Esophagus squamous epithelium (tissue), 5 donors: ENCODE measurements around the gene DAB1. TPM values are rescaled to one million over a fixed set of nuclear protein-coding genes. Genes with fewer than 3 reads are reported as not detected.

Source experiments
- DNase-seq: peaks from one replicate; lab custom pipeline; 2025; lab: John Stamatoyannopoulos, UW
- H3K27ac ChIP-seq, 4 donors: fragments of 200-600 bp; sonication (generic); one replicate each; pipeline ENCODE4 v1.5.1; 2016 to 2019; ENCODE audit warnings: mild to moderate bottlenecking in 1 of 4
- H3K27me3 ChIP-seq, 4 donors: fragments of 200-600 bp; sonication (generic); 1 replicate in 3 of 4; 2 replicates in 1 of 4; pipeline versions ENCODE4 v1.5.1 to v1.6.0; 2017 to 2021; ENCODE audit warnings: antibody characterized with exemption in 1 of 4
- H3K36me3 ChIP-seq, 3 donors: fragments of 200-600 bp; sonication (generic); one replicate each; pipeline ENCODE4 v1.5.1; 2016 to 2019
- H3K4me1 ChIP-seq, 3 donors: fragments of 200-600 bp; sonication (generic); one replicate each; pipeline ENCODE4 v1.5.1; 2017 to 2019
- H3K4me3 ChIP-seq, 4 donors: fragments of 200-600 bp; sonication (generic); 1 replicate in 3 of 4; 2 replicates in 1 of 4; pipeline ENCODE4 v1.5.1; 2016 to 2019; ENCODE audit warnings: mild to moderate bottlenecking in 2 of 4, moderate library complexity in 1 of 4
- H3K9me3 ChIP-seq, 3 donors: fragments of 200-600 bp; sonication (generic); one replicate each; pipeline ENCODE4 v1.5.1; 2016 to 2019
- POLR2A ChIP-seq, 4 donors: fragments of 450-650 bp; IDR thresholded peaks; one replicate each; pipeline ENCODE4 v1.6.1; 2017; ENCODE audit warnings: antibody characterized with exemption in 4 of 4, mild to moderate bottlenecking in 4 of 4, moderate library complexity in 3 of 4
- WGBS, 2 donors: methylation state at CpG; one replicate each; pipeline ENCODE4 v1.1.5; 2018; 5-methylcytosine and 5-hydroxymethylcytosine counted together
- intact Hi-C: fragments of 100-400 bp; cut with DNase I; formaldehyde crosslinking; loops from one replicate; pipeline ENCODE4 v1.15.0; 2022
- total RNA-seq, 4 donors: library from RNA; depleted of rRNA; stranded (reverse); fragments of >200 nt; gene quantifications; one replicate each; pipeline ENCODE4 v1.1.0, GENCODE V29; 2016
- TF ChIP-seq, protein P1 (sequence below), 6 experiments: fragments of 450-650 bp in 4 of 6; fragments of 200-600 bp in 2 of 6; sonication (generic) in 2 of 6; IDR thresholded peaks; one replicate each; pipeline ENCODE4 v1.5.1; 2016 to 2019; ENCODE audit warnings: antibody characterized with exemption in 6 of 6, mild to moderate bottlenecking in 4 of 6, moderate library complexity in 4 of 6
- donor health status: DM: yes; HTN: yes; CAD: no.

DAB1 gene
- under 1 TPM in 1 of 4 donors, not detected in 3; under 0.01 TPM for total RNA-seq

DNA sequence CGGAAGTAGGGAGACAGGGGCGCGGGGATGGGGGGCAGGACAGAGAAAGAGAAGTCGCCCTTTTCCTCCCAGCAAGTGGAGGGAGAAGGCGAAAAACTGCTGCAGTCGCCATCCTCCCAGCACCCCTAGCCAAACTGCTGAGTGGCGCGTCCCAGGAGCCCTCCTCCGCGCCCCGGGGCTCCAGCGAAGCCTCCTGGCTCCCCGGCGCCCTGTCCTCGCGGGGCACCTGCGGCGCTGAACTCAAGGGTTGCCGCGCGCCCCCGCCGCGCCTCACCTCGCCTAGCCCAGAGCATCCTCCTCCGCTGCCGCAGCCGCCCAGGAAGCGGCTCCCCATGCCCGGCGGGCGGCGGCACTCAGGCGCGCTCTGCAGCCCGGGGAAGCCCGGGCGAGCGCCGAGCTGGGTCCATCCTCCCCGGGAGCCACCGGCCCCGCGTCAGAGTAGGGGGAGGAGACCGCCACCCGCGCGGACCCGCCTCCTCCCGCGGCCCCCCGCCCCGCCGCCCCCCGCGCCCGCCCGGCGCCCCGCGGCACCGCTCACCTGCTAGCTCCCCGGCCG, at the start of gene DAB1:
Gene DAB1, minus strand, starts transcription at position 405 of the 556 bp plus-strand sequence. CDS start 133,030 bp downstream, outside the sequence.
- intact Hi-C loops, result no loop called here
- H3K4me3 ChIP-seq, result peak within 1 kb of the TSS; percentile 11 to 54 (median 32)
- H3K27me3 ChIP-seq, result peaks cover 3 to 87% (median 13%) of the 10 kb centered on the region in 4 donors
- DNase-seq, result no peak
- H3K27ac ChIP-seq, result no peak within 1 kb of the TSS
- peaks cover 7 to 33% (median 24%) of the 10 kb centered on the region in 3 donors for H3K4me1 ChIP-seq
- H3K9me3 ChIP-seq, result no peaks in the 10 kb centered on the region
- no peak for TF ChIP-seq POLR2A (IDR thresholded peaks at IDR 0.05)
- TF ChIP-seq, protein P1, sequence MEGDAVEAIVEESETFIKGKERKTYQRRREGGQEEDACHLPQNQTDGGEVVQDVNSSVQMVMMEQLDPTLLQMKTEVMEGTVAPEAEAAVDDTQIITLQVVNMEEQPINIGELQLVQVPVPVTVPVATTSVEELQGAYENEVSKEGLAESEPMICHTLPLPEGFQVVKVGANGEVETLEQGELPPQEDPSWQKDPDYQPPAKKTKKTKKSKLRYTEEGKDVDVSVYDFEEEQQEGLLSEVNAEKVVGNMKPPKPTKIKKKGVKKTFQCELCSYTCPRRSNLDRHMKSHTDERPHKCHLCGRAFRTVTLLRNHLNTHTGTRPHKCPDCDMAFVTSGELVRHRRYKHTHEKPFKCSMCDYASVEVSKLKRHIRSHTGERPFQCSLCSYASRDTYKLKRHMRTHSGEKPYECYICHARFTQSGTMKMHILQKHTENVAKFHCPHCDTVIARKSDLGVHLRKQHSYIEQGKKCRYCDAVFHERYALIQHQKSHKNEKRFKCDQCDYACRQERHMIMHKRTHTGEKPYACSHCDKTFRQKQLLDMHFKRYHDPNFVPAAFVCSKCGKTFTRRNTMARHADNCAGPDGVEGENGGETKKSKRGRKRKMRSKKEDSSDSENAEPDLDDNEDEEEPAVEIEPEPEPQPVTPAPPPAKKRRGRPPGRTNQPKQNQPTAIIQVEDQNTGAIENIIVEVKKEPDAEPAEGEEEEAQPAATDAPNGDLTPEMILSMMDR (IDR thresholded peaks at IDR 0.05), result no peak
- WGBS, 2 donors, result 0 to 5% methylated on average over 3 to 4 of the region's 64 CpGs
- H3K36me3 ChIP-seq, result no peaks in the 10 kb centered on the region

DNA sequence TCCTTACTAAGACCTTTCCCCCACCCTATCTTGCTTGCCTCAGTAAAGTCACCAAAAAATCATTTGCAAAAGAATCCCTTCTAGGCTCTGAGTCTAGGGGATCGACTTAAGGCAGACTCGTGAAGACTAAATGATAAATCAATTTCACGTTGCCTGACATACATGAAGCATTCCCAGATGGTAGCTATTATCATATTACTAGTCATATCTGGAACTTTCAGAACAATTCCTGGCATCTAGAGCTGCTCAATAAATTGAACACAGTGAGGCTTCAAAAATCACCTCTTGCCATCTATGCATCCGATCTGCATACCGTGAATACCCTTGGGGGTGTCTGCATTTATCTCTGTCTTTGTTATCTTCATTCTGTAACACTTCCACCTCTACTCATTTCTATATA, 49.6 kb upstream of the DAB1 start:
- no peaks in the 10 kb centered on the region for H3K4me1 ChIP-seq
- no peaks in the 10 kb centered on the region for H3K27me3 ChIP-seq
- H3K36me3 ChIP-seq, result no peaks in the 10 kb centered on the region
- no peak overlapping the region for H3K4me3 ChIP-seq
- 76 to 82% methylated on average over 5 of the region's 5 CpGs for WGBS, 2 donors
- TF ChIP-seq POLR2A (IDR thresholded peaks at IDR 0.05), result no peak
- TF ChIP-seq, protein P1 (IDR thresholded peaks at IDR 0.05), result no peak
- DNase-seq, result no peak
- H3K9me3 ChIP-seq, result no peaks in the 10 kb centered on the region
- H3K27ac ChIP-seq, result no peak overlapping the region
- intact Hi-C loops, result no loop called here

DNA sequence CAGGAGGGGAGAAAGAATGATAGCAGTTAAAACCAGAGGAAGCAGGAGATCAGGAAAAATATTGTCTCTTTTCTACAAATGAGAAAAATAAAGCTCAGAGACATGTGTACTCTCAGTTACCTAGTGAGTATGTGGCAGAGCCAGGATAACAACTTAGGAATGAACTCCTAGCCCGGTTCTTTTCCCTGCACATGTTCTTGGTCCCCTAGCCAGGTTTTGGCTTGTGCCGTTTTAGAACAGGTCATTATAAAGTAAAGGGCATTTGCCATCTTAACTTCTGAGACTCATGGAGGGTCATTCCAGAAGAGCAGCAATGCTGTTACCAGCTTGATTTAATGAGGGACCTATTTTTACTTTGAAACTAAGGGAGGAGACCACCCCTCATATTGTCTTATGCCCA, 48.1 kb upstream of the DAB1 start:
- Histone ChIP-seq H3K27ac (no peak overlapping the region), H3K4me1 (no peaks in the 10 kb centered on the region), H3K9me3 (no peaks in the 10 kb centered on the region), H3K36me3 (no peaks in the 10 kb centered on the region), H3K4me3 (no peak overlapping the region), H3K27me3 (no peaks in the 10 kb centered on the region)
- DNase-seq, result no peak
- TF ChIP-seq, protein P1 (IDR thresholded peaks at IDR 0.05), result no peak
- no peak for TF ChIP-seq POLR2A (IDR thresholded peaks at IDR 0.05)
- WGBS, 2 donors, result 66 to 88% methylated on average over 2 of the region's 2 CpGs
- intact Hi-C loops, result no loop called here

DNA sequence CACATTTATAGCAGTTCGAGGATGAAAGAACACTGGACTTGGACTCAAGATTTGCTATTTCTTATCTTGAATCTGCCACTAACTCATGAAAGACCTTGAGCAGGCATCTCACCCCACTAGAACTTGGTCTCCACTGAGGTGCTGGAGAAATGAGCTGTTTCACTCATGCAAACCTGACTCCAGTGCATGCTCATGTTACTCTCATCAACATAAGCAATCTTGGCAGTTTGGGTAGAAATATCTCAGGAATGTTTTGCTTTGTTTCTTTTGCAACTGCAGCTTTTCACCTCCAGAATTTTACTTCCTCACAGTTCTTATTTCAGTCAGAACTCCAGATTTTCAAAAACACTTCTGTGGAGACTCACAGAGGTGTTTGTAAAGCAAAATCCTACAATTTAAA, 46.2 kb upstream of the DAB1 start:
- no peak for DNase-seq
- no peak for TF ChIP-seq POLR2A (IDR thresholded peaks at IDR 0.05)
- TF ChIP-seq, protein P1 (IDR thresholded peaks at IDR 0.05), result no peak
- intact Hi-C loops, result no loop called here
- no peaks in the 10 kb centered on the region for H3K4me1 ChIP-seq
- no peak overlapping the region for H3K4me3 ChIP-seq
- no peaks in the 10 kb centered on the region for H3K9me3 ChIP-seq
- no peaks in the 10 kb centered on the region for H3K36me3 ChIP-seq
- whole genome bisulfite sequencing, 2 donors, result 50 to 62% methylated on average over 1 of the region's 1 CpG
- peaks cover 0 to 1% (median 0%) of the 10 kb centered on the region in 4 donors for H3K27me3 ChIP-seq
- no peak overlapping the region for H3K27ac ChIP-seq

DNA sequence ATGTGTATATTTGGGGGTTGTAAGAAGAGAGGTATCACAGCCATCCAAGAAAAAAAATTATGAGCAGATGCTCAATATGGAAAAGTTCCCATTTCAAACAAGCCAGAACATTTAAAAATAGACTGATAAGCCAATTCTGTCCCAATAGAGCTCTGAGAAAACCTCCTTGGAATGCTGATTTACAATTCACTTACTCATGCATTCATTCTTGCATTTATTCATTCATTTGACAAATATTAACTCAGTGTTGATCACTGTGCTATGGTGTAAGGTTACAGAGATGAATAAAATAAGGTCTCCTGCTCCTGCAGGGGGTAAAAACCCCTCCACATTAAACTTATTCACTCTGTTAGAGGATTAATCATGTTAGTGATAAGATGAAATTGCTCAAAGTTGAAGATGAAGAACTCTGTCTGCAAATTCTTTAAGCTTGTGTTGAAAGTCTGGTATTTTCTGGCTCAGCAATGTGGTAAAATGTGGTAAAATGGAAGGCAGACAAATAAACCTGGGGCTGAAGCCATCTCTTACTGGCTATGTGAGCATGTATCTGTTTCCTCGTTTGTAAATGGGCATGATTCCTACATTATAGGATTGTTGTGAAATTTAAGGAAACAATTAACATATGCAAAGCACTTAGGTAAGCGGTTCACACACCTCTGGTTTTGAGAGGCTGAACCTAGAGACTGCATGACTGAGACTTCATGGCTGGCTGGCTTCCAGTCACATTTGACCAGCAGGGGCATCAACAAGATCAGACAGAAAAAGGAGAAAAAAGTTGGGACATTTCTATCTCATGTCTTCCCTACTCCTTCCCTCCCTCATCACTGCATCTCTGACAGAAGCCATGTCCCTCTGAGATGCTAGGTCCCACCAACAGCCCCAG, 45.0 kb upstream of the DAB1 start:
- H3K9me3 ChIP-seq, result no peaks in the 10 kb centered on the region
- H3K4me1 ChIP-seq, result no peaks in the 10 kb centered on the region
- 51 to 52% methylated on average over 2 of the region's 2 CpGs for WGBS, 2 donors
- DNase-seq, result no peak
- H3K27me3 ChIP-seq, result peaks cover 0 to 4% (median 0%) of the 10 kb centered on the region in 4 donors
- no peak for TF ChIP-seq POLR2A (IDR thresholded peaks at IDR 0.05)
- TF ChIP-seq, protein P1 (IDR thresholded peaks at IDR 0.05), result no peak
- no peaks in the 10 kb centered on the region for H3K36me3 ChIP-seq
- no peak overlapping the region for H3K4me3 ChIP-seq
- intact Hi-C loops, result no loop called here
- H3K27ac ChIP-seq, result no peak overlapping the region
